B cell (primary cell): ENCODE measurements around the gene KDELR3. TPM values are rescaled to one million over a fixed set of nuclear protein-coding genes. Genes with fewer than 3 reads are reported as not detected.

Source experiments
- ATAC-seq: fragments of 200-7000 bp; cut with Tn5 transposase; one replicate; pipeline ENCODE4 v1.10.0; 2021; ENCODE audit warnings: low read depth, mild to moderate bottlenecking, moderate number of reproducible peaks, moderate library complexity
- CTCF ChIA-PET: fragments of 350-600 bp; sonication (Branson Sonifier 250); formaldehyde crosslinking; loops from one replicate; lab custom pipeline; 2021; ENCODE audit warnings: antibody characterized with exemption, inconsistent platforms; lab: Charles Lee
- POLR2A ChIA-PET: fragments of 350-600 bp; sonication (Branson Sonifier 250); formaldehyde crosslinking; loops from one replicate; lab custom pipeline; 2021; ENCODE audit warnings: antibody characterized with exemption; lab: Charles Lee
- DNase-seq: peaks from one replicate; pipeline ENCODE4 v3.0.0; 2013
- H2AFZ ChIP-seq: 2 replicates; pipeline ENCODE4 v1.6.1; 2012; ENCODE audit warnings: mild to moderate bottlenecking, low read depth, low read length; ENCODE audit not compliant: insufficient read depth, poor library complexity, severe bottlenecking
- H3K27ac ChIP-seq, 2 donors: 1 replicate in 1 of 2; 2 replicates in 1 of 2; pipeline ENCODE4 v1.5.1; 2012 to 2013; ENCODE audit warnings: low read length in 2 of 2, mild to moderate bottlenecking in 2 of 2, moderate library complexity in 1 of 2
- H3K27me3 ChIP-seq, 4 experiments: fragments of 200-600 bp in 1 of 4; sonication (generic) in 1 of 4; replicated peaks in 1 of 4; 1 replicate in 2 of 4; 2 replicates in 2 of 4; pipeline versions ENCODE4 v1.6.1 to v1.7.0; 2013 to 2016; ENCODE audit warnings: low read length in 3 of 4, mild to moderate bottlenecking in 2 of 4, mixed read lengths in 1 of 4, moderate library complexity in 1 of 4; ENCODE audit not compliant: insufficient read depth in 4 of 4, control insufficient read depth in 3 of 4; ENCODE audit errors: control extremely low read depth in 1 of 4
- H3K36me3 ChIP-seq, 2 experiments: replicated peaks in 1 of 2; 1 replicate in 1 of 2; 2 replicates in 1 of 2; pipeline versions ENCODE4 v1.6.1 to v1.7.1; 2013; ENCODE audit warnings: low read length in 1 of 2; ENCODE audit not compliant: insufficient read depth in 2 of 2, control insufficient read depth in 1 of 2; ENCODE audit errors: control extremely low read depth in 1 of 2, extremely low read depth in 1 of 2
- H3K4me1 ChIP-seq, 2 donors: fragments of 200-600 bp in 1 of 2; sonication (generic) in 1 of 2; 1 replicate in 1 of 2; 2 replicates in 1 of 2; pipeline versions ENCODE4 v1.5.1 to v1.6.1; 2013 to 2017; ENCODE audit warnings: low read length in 2 of 2; ENCODE audit not compliant: control insufficient read depth in 2 of 2, insufficient read depth in 2 of 2
- H3K4me2 ChIP-seq: replicated peaks from 2 replicates; pipeline ENCODE3; 2012; ENCODE audit warnings: mild to moderate bottlenecking, low read depth, low read length; ENCODE audit not compliant: poor library complexity, severe bottlenecking
- H3K4me3 ChIP-seq, 5 experiments: fragments of 200-600 bp in 1 of 5; sonication (generic) in 1 of 5; 1 replicate in 3 of 5; 2 replicates in 2 of 5; pipeline versions ENCODE4 v1.5.1 to v1.7.0; 2011 to 2016; ENCODE audit warnings: low read length in 4 of 5, mild to moderate bottlenecking in 4 of 5, low read depth in 2 of 5, control low read depth in 1 of 5, moderate library complexity in 1 of 5; ENCODE audit not compliant: insufficient read depth in 1 of 5; ENCODE audit errors: control extremely low read depth in 1 of 5, extremely low read depth in 1 of 5
- H3K79me2 ChIP-seq: fragments of 200-600 bp; sonication (generic); one replicate; pipeline ENCODE4 v1.6.0; 2016; ENCODE audit warnings: low read length; ENCODE audit not compliant: control insufficient read depth, insufficient read depth
- H3K9ac ChIP-seq: fragments of 200-600 bp; sonication (generic); 2 replicates; pipeline ENCODE4 v1.6.1; 2017; ENCODE audit warnings: mild to moderate bottlenecking, low read length, moderate library complexity
- H3K9me3 ChIP-seq, 3 donors: one replicate each; pipeline versions ENCODE4 v1.6.1 to v1.7.1; 2013; ENCODE audit warnings: low read length in 2 of 3; ENCODE audit not compliant: control insufficient read depth in 2 of 3, insufficient read depth in 1 of 3; ENCODE audit errors: control extremely low read depth in 1 of 3
- H4K20me1 ChIP-seq: 2 replicates; pipeline ENCODE4 v1.6.0; 2012; ENCODE audit warnings: mild to moderate bottlenecking, low read length; ENCODE audit not compliant: insufficient read depth, control insufficient read depth, poor library complexity, severe bottlenecking
- H3K27ac Mint-ChIP-seq: one replicate; pipeline ENCODE4 v1.8.0; 2021; ENCODE audit warnings: mixed read lengths
- H3K27me3 Mint-ChIP-seq: one replicate; pipeline ENCODE4 v1.8.0; 2021; ENCODE audit warnings: mixed read lengths
- H3K4me1 Mint-ChIP-seq: one replicate; pipeline ENCODE4 v1.8.0; 2021; ENCODE audit warnings: mixed read lengths
- H3K4me3 Mint-ChIP-seq: one replicate; pipeline ENCODE4 v1.8.0; 2021; ENCODE audit warnings: mixed read lengths
- H3K9me3 Mint-ChIP-seq: one replicate; pipeline ENCODE4 v1.8.0; 2022; ENCODE audit warnings: mixed read lengths; ENCODE audit not compliant: insufficient read depth
- EZH2 ChIP-seq: IDR thresholded peaks from 2 replicates; pipeline ENCODE4 v1.6.1; 2012; ENCODE audit warnings: borderline replicate concordance, low read depth, mild to moderate bottlenecking, moderate library complexity, low read length; ENCODE audit not compliant: insufficient read depth, poor library complexity, severe bottlenecking
- WGBS: methylation state at CpG from one replicate; pipeline ENCODE4 v1.1.5; 2013; ENCODE audit warnings: missing lambda C conversion rate; ENCODE audit not compliant: insufficient coverage; 5-methylcytosine and 5-hydroxymethylcytosine counted together
- intact Hi-C: fragments of 100-400 bp; cut with micrococcal nuclease; formaldehyde crosslinking; loops from one replicate; pipeline ENCODE4 v1.10.0; 2022
- polyA plus RNA-seq: library from polyadenylated mRNA; depleted of rRNA; stranded (reverse); fragments of >200 nt; gene quantifications from 2 replicates; pipeline ENCODE4 v1.2.3, GENCODE V29; 2012
- total RNA-seq, 2 donors: library from RNA; stranded (reverse); fragments of 120-200 nt in 1 of 2; gene quantifications; 1 replicate in 1 of 2; 2 replicates in 1 of 2; pipeline versions ENCODE4 v1.2.3 to v1.2.4, GENCODE V29; 2013 to 2022
- TF ChIP-seq, protein P1 (sequence below): fragments of 200-600 bp; IDR thresholded peaks from one replicate; pipeline ENCODE4 v1.8.0; 2022; ENCODE audit warnings: antibody characterized with exemption, mild to moderate bottlenecking

Gene KDELR3
- total and polyA plus RNA-seq, 2 donors (not counting 1 experiment from before 2014, with no cell fraction given): not detected

GRCh38 chr22:38503021-38503420 lies 35.1 kb downstream of the KDELR3 start:
- Histone ChIP-seq H3K79me2 (peaks cover 87% of the 10 kb centered on the region), H2AFZ (no peak overlapping the region), H3K4me1 (peaks cover 39 to 43% of the 10 kb centered on the region in 2 donors), H3K4me2 (peak overlapping the region; percentile 91), H3K4me3 (peak overlapping the region in 2 of 5 experiments; percentile 2 to 4), H3K9me3 (peaks cover 0 to 9% (median 0%) of the 10 kb centered on the region in 3 donors), H3K9ac (peak overlapping the region; percentile 8), H3K27ac (peak overlapping the region in 1 of 2 donors; percentile 59), H4K20me1 (peaks cover 39% of the 10 kb centered on the region), H3K36me3 (peaks cover 2 to 60% of the 10 kb centered on the region in 2 experiments), H3K27me3 (no peaks in the 10 kb centered on the region)
- ATAC-seq (no peak), DNase-seq (no peak)
- no CpG with 5 or more reads among the region's 4 CpGs for WGBS
- peaks cover 57% of the 10 kb centered on the region for H3K4me1 Mint-ChIP-seq
- no peaks in the 10 kb centered on the region for H3K9me3 Mint-ChIP-seq
- H3K27me3 Mint-ChIP-seq: no peaks in the 10 kb centered on the region
- CTCF ChIA-PET: interaction anchor here (1.2 kb wide), 1 partner anchor 12 kb away, joined by 7 read pairs; no protein-coding TSS in a partner anchor
- peak overlapping the region; percentile 99 for H3K4me3 Mint-ChIP-seq
- H3K27ac Mint-ChIP-seq: peak overlapping the region; percentile 69
- intact Hi-C loops: loop anchor here (10.0 kb wide), 2 partner anchors 152 to 898 kb away; partner anchors contain the start of genes CBY1, FAM227A and GGA1
- TF ChIP-seq EZH2: no peak
- TF ChIP-seq, protein P1, sequence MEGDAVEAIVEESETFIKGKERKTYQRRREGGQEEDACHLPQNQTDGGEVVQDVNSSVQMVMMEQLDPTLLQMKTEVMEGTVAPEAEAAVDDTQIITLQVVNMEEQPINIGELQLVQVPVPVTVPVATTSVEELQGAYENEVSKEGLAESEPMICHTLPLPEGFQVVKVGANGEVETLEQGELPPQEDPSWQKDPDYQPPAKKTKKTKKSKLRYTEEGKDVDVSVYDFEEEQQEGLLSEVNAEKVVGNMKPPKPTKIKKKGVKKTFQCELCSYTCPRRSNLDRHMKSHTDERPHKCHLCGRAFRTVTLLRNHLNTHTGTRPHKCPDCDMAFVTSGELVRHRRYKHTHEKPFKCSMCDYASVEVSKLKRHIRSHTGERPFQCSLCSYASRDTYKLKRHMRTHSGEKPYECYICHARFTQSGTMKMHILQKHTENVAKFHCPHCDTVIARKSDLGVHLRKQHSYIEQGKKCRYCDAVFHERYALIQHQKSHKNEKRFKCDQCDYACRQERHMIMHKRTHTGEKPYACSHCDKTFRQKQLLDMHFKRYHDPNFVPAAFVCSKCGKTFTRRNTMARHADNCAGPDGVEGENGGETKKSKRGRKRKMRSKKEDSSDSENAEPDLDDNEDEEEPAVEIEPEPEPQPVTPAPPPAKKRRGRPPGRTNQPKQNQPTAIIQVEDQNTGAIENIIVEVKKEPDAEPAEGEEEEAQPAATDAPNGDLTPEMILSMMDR: no peak
- POLR2A ChIA-PET: interaction anchor here (0.7 kb wide), 1 partner anchor 13 kb away, joined by 3 read pairs; no protein-coding TSS in a partner anchor
